ENCODE measurements around the gene ATL1.
A peak's percentile ranks its signal among the peaks of the same experiment; 100 is the strongest.

ATL1 gene

DNA sequence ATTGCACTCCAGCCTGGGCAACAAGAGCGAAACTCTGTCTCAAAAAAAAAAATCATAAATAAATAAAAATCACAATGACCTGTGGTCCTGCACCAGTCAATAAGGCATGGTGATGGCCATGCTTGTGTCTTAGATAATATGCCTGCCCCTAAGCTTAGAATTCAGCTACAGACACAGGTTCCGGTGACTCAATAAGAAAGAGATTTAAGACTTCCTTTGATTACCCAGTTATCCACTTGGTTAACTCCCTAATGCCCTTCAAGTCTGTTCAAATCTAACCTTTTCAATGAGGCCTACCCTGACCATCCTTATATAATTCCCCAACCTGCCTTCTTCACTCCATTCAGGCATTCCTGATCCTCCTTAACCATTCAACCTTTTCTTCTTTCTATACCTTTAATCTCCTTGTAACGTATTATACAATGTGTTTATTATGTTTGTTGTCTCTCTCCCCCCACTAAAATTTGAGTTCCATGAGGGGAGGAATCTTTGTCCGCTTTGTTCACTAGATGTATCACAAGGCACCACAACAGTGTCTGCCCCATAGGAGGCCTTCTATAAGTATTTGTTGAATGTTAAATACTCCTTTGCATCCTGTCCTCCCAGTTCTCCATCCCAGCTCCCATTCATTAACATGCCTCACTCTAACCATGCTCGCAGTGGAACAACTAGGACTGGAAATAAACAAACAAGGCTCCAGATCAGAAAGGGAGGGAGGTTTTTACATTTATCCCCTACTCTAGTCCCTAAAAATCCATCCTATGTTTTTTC lies 36.5 kb upstream of the ATL1 start:
- H3K27ac ChIP-seq: no peak overlapping the region
- TF ChIP-seq, protein P1, sequence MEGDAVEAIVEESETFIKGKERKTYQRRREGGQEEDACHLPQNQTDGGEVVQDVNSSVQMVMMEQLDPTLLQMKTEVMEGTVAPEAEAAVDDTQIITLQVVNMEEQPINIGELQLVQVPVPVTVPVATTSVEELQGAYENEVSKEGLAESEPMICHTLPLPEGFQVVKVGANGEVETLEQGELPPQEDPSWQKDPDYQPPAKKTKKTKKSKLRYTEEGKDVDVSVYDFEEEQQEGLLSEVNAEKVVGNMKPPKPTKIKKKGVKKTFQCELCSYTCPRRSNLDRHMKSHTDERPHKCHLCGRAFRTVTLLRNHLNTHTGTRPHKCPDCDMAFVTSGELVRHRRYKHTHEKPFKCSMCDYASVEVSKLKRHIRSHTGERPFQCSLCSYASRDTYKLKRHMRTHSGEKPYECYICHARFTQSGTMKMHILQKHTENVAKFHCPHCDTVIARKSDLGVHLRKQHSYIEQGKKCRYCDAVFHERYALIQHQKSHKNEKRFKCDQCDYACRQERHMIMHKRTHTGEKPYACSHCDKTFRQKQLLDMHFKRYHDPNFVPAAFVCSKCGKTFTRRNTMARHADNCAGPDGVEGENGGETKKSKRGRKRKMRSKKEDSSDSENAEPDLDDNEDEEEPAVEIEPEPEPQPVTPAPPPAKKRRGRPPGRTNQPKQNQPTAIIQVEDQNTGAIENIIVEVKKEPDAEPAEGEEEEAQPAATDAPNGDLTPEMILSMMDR (conservative IDR thresholded peaks at IDR 0.05): no peak

DNA sequence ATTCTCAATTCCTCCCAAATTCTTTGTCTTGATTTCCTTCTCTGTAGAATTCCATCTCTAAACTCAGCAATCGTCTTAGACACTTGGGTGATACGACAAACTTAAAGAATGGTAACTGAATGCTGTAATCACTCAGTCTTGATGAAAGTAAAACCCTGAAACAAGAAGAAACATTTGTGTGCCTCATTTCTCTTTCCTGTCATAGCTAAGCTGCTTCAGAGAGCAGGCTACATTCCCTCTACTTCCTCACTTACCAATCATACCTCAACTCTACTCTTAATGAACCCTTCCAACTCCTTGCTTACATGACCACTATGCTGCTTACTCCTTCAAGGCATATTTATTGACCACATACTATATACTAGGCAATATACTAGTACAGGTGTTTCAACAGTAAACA lies 35.9 kb upstream of the ATL1 start:
- TF ChIP-seq, protein P1 (conservative IDR thresholded peaks at IDR 0.05): no peak
- H3K27ac ChIP-seq: no peak overlapping the region

DNA sequence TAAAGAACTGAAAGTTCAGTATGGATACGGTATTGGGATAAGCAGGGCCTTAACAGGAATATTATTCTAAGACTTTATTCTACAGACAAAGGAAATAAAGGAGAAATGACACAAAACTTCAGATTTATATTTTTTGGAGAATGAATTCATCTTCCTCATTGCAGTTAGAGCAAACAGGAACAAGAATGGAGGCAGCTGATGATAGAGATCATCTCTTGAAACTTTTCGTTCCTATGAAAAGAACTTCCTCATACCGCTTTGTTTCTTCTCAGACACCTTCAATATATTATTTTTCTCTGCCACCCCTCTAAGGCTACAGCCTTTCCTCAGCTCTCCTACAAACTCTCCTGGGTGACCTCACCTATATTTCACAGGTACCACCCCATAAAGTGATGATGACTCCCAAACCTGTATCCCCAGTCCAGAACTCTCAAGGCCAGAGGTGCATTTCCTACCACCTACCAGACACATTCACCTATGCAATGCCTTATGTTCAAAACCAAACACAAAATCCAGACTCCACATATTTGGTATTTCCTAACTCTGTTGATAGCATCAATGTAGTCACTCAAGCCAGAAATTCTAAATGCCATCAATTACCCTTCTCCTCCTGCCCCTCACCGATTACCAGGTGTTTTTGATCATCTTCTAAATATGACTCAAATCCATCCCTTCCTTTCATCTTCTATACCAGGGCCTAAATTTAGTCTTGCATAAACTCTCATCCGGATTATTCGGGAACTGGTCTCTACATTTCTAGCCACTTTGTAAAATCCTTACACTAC lies 35.0 kb upstream of the ATL1 start:
- TF ChIP-seq, protein P1 (conservative IDR thresholded peaks at IDR 0.05): no peak

DNA sequence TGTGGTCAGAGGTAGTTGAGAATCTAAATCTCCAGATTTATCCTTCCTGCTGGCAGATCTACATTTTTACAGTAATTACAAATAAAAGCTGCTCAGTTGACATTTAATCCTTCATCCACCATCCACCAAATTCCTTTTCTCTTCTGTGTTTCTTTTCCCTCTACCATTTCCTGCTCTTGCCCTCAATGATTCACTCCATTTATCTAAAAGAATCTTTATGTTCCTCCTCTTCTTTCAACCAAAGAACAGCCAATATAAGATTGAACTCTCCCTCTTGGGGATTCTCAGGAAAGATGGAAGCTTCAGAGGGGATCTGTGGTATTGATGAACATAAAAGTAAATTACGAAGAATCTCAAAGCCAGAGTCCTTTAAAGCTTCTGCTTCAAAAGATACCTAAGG lies 31.9 kb upstream of the ATL1 start:
- TF ChIP-seq, protein P1 (conservative IDR thresholded peaks at IDR 0.05): no peak
- no peak overlapping the region for H3K27ac ChIP-seq

More for the DNA sequence above, 35.0 kb upstream of the ATL1 start:
- no peak overlapping the region for H3K27ac ChIP-seq

DNA sequence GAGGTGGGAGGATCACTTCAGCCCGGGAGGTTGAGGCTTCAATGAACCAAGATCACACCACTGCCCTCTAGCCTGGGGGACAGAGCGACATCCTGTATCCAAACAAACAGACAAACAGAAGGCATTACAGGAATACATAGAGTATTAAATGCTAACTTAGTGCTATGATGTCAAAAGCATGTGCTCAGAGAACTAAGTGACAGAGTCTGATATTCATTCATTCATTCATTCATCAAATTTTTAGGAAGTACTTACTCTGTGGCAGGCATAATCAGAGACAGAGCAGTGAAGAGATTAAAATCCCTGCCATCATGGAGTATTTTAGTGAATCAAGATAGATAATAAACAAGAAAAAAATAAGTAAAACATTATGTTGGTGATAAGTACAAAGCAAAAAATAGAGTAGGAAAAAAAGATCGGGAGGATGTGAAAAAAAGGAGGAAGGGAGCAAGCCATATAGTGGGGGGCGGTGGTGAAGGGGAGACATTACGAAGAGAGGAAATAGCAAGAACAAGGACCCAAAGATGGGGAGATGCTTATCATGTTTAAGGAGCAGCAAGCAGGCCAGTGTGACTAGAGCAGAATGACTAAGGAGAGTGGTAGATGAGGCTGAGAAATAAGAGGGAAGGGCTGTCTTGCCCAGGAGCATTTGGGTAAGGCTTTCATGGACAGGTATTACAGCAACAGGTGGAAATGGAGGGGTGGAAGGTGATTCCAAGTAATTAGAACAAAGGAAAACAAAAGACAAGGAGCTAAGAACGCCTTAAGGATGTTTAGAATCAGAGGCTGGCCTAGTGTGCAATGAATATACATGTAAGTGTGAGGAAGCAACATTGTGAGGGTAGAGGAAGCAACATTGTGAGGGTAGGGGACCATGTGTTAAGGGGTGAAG lies 30.4 kb upstream of the ATL1 start:
- TF ChIP-seq, protein P1 (conservative IDR thresholded peaks at IDR 0.05): no peak
- peak overlapping the region; percentile 95; the same call in 1 of the 2 replicates for H3K27ac ChIP-seq

DNA sequence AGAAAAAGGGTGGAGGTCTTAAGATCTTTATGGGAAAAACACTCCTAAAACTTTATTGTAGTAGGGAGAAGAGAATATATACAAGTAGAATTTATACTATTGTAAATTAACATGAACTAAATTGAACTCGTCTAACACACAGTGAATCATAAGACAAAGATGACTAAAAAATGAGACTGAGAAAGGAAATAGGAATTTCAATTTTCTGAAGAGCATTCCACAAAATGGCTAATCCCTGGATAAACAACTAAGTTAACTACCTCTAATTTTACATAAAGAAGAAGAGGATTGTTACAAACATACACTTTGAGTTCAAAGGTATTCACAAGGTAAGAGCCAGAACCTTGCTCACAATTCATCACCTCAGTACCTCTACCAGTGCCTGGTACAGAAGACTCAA lies 29.6 kb upstream of the ATL1 start:
- TF ChIP-seq, protein P1 (conservative IDR thresholded peaks at IDR 0.05): no peak
- peak overlapping the region; percentile 95; the same call in 1 of the 2 replicates for H3K27ac ChIP-seq

All from VCaP (cell line).